H9 (cell line): ENCODE data around the gene CACFD1. TPM values are rescaled to one million over a fixed set of nuclear protein-coding genes. Genes with fewer than 3 reads are reported as not detected.

ENCODE experiments used
- DNase-seq: peaks from one replicate; pipeline ENCODE4 v3.0.0-alpha.2; 2017
- H2AFZ ChIP-seq: one replicate; pipeline ENCODE4 v1.6.1; 2013; ENCODE audit warnings: mild to moderate bottlenecking, low read length, control low read depth, moderate library complexity
- H2AK5ac ChIP-seq: 2 replicates; pipeline ENCODE4 v1.6.1; 2013; ENCODE audit warnings: low read length, control low read depth, mixed read lengths; ENCODE audit not compliant: insufficient read length
- H2BK120ac ChIP-seq: one replicate; pipeline ENCODE4 v1.6.1; 2013; ENCODE audit warnings: low read depth, mild to moderate bottlenecking, low read length, control low read depth, inconsistent platforms; ENCODE audit not compliant: poor library complexity, severe bottlenecking
- H2BK12ac ChIP-seq: 2 replicates; pipeline ENCODE4 v1.6.1; 2013; ENCODE audit warnings: low read length, control low read depth, mixed read lengths, low read depth; ENCODE audit not compliant: insufficient read length
- H2BK15ac ChIP-seq: 2 replicates; pipeline ENCODE4 v1.6.1; 2013; ENCODE audit warnings: low read depth, low read length, control low read depth
- H2BK20ac ChIP-seq: one replicate; pipeline ENCODE4 v1.6.1; 2013; ENCODE audit warnings: low read depth, mild to moderate bottlenecking, low read length, control low read depth, inconsistent platforms; ENCODE audit not compliant: poor library complexity, severe bottlenecking
- H2BK5ac ChIP-seq: 2 replicates; pipeline ENCODE4 v1.6.1; 2013; ENCODE audit warnings: low read length, control low read depth, mixed read lengths; ENCODE audit not compliant: insufficient read length
- H3K14ac ChIP-seq: 2 replicates; pipeline ENCODE4 v1.6.1; 2013; ENCODE audit warnings: low read length, control low read depth; ENCODE audit not compliant: insufficient read depth
- H3K18ac ChIP-seq: 2 replicates; pipeline ENCODE4 v1.6.1; 2013; ENCODE audit warnings: low read depth, mild to moderate bottlenecking, mixed read lengths, low read length, control low read depth; ENCODE audit not compliant: insufficient read length
- H3K23ac ChIP-seq: 2 replicates; pipeline ENCODE4 v1.6.1; 2013; ENCODE audit warnings: low read length, control low read depth, mixed read lengths, low read depth; ENCODE audit not compliant: insufficient read length
- H3K23me2 ChIP-seq: 2 replicates; pipeline ENCODE4 v1.6.1; 2013; ENCODE audit warnings: low read depth, mild to moderate bottlenecking, mixed read lengths, low read length, control low read depth; ENCODE audit not compliant: insufficient read length, poor library complexity, severe bottlenecking
- H3K27ac ChIP-seq: 2 replicates; pipeline ENCODE4 v1.5.1; 2013; ENCODE audit warnings: low read length, control low read depth, mixed read lengths, low read depth; ENCODE audit not compliant: insufficient read length
- H3K27me3 ChIP-seq: 2 replicates; pipeline ENCODE4 v1.6.1; 2013; ENCODE audit warnings: low read length, control low read depth, inconsistent platforms; ENCODE audit not compliant: insufficient read depth
- H3K4ac ChIP-seq: 2 replicates; pipeline ENCODE4 v1.6.1; 2013; ENCODE audit warnings: low read depth, mild to moderate bottlenecking, control low read depth, inconsistent platforms, low read length, moderate library complexity
- H3K4me1 ChIP-seq: 2 replicates; pipeline ENCODE4 v1.6.1; 2013; ENCODE audit warnings: low read length, control low read depth, inconsistent platforms; ENCODE audit not compliant: insufficient read depth
- H3K4me2 ChIP-seq: 2 replicates; pipeline ENCODE4 v1.6.1; 2013; ENCODE audit warnings: low read length, control low read depth, mixed read lengths; ENCODE audit not compliant: insufficient read length, insufficient read depth
- H3K56ac ChIP-seq: 2 replicates; pipeline ENCODE4 v1.6.1; 2013; ENCODE audit warnings: low read depth, mild to moderate bottlenecking, mixed read lengths, low read length, control low read depth; ENCODE audit not compliant: insufficient read length
- H3K79me1 ChIP-seq: 2 replicates; pipeline ENCODE4 v1.6.1; 2013; ENCODE audit warnings: low read depth, mild to moderate bottlenecking, moderate library complexity, low read length, control low read depth, inconsistent platforms; ENCODE audit not compliant: insufficient read depth, poor library complexity, severe bottlenecking
- H3K79me2 ChIP-seq: 2 replicates; pipeline ENCODE4 v1.6.1; 2013; ENCODE audit warnings: low read length, control low read depth, inconsistent platforms; ENCODE audit not compliant: insufficient read depth
- H3K9ac ChIP-seq: 2 replicates; pipeline ENCODE4 v1.6.1; 2013; ENCODE audit warnings: low read length, control low read depth, mixed read lengths; ENCODE audit not compliant: insufficient read length; ENCODE audit errors: extremely low read depth
- H3K9me3 ChIP-seq: one replicate; pipeline ENCODE4 v1.6.1; 2013; ENCODE audit warnings: low read depth, low read length, inconsistent platforms; ENCODE audit not compliant: control insufficient read depth
- H3T11ph ChIP-seq: one replicate; pipeline ENCODE4 v1.6.1; 2013; ENCODE audit warnings: mild to moderate bottlenecking, low read length, control low read depth, inconsistent platforms
- H4K20me1 ChIP-seq: one replicate; pipeline ENCODE4 v1.6.1; 2013; ENCODE audit not compliant: control insufficient read depth, insufficient read length, insufficient read depth
- H4K5ac ChIP-seq: 2 replicates; pipeline ENCODE4 v1.6.1; 2013; ENCODE audit warnings: low read depth, mild to moderate bottlenecking, mixed read lengths, low read length, control low read depth; ENCODE audit not compliant: insufficient read length
- H4K8ac ChIP-seq: replicated peaks from 2 replicates; pipeline ENCODE4 v1.6.1; 2013; ENCODE audit warnings: low read length, control low read depth, mixed read lengths, low read depth; ENCODE audit not compliant: insufficient read length
- H4K91ac ChIP-seq: 2 replicates; pipeline ENCODE4 v1.6.1; 2013; ENCODE audit warnings: low read depth, mild to moderate bottlenecking, moderate library complexity, mixed read lengths, low read length, control low read depth; ENCODE audit not compliant: insufficient read length
- H3K27ac Mint-ChIP-seq, 3 experiments: 2 replicates in 2 of 3; 3 replicates in 1 of 3; pipeline ENCODE4 v1.8.0; 2020 to 2021; ENCODE audit warnings: mixed read lengths in 3 of 3, mild to moderate bottlenecking in 1 of 3, moderate library complexity in 1 of 3
- H3K27me3 Mint-ChIP-seq: 2 replicates; pipeline ENCODE4 v1.8.0; 2021; ENCODE audit warnings: low read depth, mild to moderate bottlenecking, moderate library complexity, mixed read lengths
- H3K36me3 Mint-ChIP-seq, 3 experiments: 2 replicates in 2 of 3; 3 replicates in 1 of 3; pipeline ENCODE4 v1.8.0; 2020 to 2021; ENCODE audit warnings: low read depth in 3 of 3, mixed read lengths in 3 of 3; ENCODE audit not compliant: insufficient read depth in 1 of 3
- H3K4me1 Mint-ChIP-seq, 2 experiments: 2 replicates each; pipeline ENCODE4 v1.8.0; 2020; ENCODE audit warnings: mixed read lengths in 2 of 2
- H3K4me3 Mint-ChIP-seq, 2 experiments: 2 replicates in 1 of 2; 3 replicates in 1 of 2; pipeline ENCODE4 v1.8.0; 2020 to 2021; ENCODE audit warnings: mild to moderate bottlenecking in 2 of 2, mixed read lengths in 2 of 2, moderate library complexity in 1 of 2
- H3K9me3 Mint-ChIP-seq, 2 experiments: 2 replicates in 1 of 2; 3 replicates in 1 of 2; pipeline ENCODE4 v1.8.0; 2020; ENCODE audit warnings: mild to moderate bottlenecking in 2 of 2, mixed read lengths in 2 of 2, moderate library complexity in 1 of 2
- WGBS: extraction: QIAGEN DNeasy Blood & Tissue Kit; methylation state at CpG from one replicate; pipeline ENCODE4 v1.1.7; 2013; ENCODE audit warnings: missing lambda C conversion rate, low lambda C conversion rate, mixed read lengths; ENCODE audit not compliant: insufficient read length; ENCODE audit errors: extremely low coverage; 5-methylcytosine and 5-hydroxymethylcytosine counted together
- total RNA-seq: library from RNA; stranded (reverse); gene quantifications from 2 replicates; pipeline ENCODE4 v1.2.1, GENCODE V29; 2021
- TF ChIP-seq, protein P1 (sequence below): fragments of 200-600 bp; sonication (generic); conservative IDR thresholded peaks from 3 replicates; pipeline ENCODE4 v1.8.0; 2021; ENCODE audit warnings: antibody characterized with exemption, mild to moderate bottlenecking

Gene CACFD1
- total RNA-seq, 1 experiment from 2014 or later = 20.0 TPM

DNA sequence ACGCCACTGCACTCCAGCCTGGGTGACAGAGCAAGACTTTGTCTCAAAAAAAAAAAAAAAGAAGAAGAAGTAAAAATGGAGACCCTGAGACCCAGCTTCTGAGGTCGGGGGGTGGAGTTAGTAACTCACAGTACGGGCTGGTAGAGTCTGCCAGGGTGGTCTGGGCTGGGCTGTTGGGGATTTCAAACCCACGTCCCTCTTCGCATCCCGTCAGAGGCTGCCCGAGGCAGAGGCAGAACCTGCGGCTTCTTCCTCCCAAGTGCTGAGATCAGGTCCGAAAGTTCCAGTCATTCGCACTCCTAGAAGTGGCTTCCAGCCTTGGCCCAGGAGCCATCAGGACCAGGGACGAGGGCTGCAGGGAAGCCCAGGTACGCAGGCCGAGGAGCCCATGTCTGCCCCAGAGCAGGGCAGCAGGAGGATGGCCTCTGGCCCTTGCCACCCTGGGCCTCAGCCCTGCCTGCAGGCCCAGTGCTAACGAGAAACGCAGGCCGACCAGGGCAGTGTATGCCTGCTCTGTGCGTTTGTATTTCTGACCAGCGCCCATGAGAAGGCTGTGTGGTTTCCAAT, 29.0 kb downstream of the CACFD1 start:
- no peak overlapping the region for H2BK120ac ChIP-seq
- no peaks in the 10 kb centered on the region for H3K23me2 ChIP-seq
- no peak overlapping the region for H3K27ac ChIP-seq
- no peaks in the 10 kb centered on the region; a peak in 1 of 5 replicates for H3K9me3 Mint-ChIP-seq
- no peak overlapping the region for H2AFZ ChIP-seq
- no peaks in the 10 kb centered on the region for H3K9me3 ChIP-seq
- no peak overlapping the region for H2BK20ac ChIP-seq
- no peak overlapping the region for H3K4me3 Mint-ChIP-seq
- no peaks in the 10 kb centered on the region for H3K79me1 ChIP-seq
- no peaks in the 10 kb centered on the region for H4K20me1 ChIP-seq
- H4K8ac ChIP-seq = no peak overlapping the region
- no peaks in the 10 kb centered on the region for H3K79me2 ChIP-seq
- no peaks in the 10 kb centered on the region for H3K36me3 Mint-ChIP-seq
- no peak overlapping the region for H3K27ac Mint-ChIP-seq
- H2BK15ac ChIP-seq = no peak overlapping the region
- H3K4me2 ChIP-seq = no peak overlapping the region
- H3K4ac ChIP-seq = no peak overlapping the region
- peaks cover 3% of the 10 kb centered on the region for H3K27me3 Mint-ChIP-seq
- no peaks in the 10 kb centered on the region for H3K4me1 ChIP-seq
- H2BK5ac ChIP-seq = no peak overlapping the region
- no peaks in the 10 kb centered on the region for H3K27me3 ChIP-seq
- H2BK12ac ChIP-seq = no peak overlapping the region
- no peak overlapping the region for H3K9ac ChIP-seq
- H3K4me1 Mint-ChIP-seq = 0 out of 4 replicates have a peak, but pooled peaks cover 0 to 2% of the 10 kb centered on the region in 2 experiments
- TF ChIP-seq, protein P1, sequence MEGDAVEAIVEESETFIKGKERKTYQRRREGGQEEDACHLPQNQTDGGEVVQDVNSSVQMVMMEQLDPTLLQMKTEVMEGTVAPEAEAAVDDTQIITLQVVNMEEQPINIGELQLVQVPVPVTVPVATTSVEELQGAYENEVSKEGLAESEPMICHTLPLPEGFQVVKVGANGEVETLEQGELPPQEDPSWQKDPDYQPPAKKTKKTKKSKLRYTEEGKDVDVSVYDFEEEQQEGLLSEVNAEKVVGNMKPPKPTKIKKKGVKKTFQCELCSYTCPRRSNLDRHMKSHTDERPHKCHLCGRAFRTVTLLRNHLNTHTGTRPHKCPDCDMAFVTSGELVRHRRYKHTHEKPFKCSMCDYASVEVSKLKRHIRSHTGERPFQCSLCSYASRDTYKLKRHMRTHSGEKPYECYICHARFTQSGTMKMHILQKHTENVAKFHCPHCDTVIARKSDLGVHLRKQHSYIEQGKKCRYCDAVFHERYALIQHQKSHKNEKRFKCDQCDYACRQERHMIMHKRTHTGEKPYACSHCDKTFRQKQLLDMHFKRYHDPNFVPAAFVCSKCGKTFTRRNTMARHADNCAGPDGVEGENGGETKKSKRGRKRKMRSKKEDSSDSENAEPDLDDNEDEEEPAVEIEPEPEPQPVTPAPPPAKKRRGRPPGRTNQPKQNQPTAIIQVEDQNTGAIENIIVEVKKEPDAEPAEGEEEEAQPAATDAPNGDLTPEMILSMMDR = no peak
- no peak overlapping the region for H3K14ac ChIP-seq
- H4K91ac ChIP-seq = no peak overlapping the region
- H2AK5ac ChIP-seq = no peak overlapping the region
- no peak for DNase-seq
- H3T11ph ChIP-seq = no peak overlapping the region
- WGBS = no CpG with 5 or more reads among the region's 18 CpGs
- no peak overlapping the region for H3K18ac ChIP-seq
- H4K5ac ChIP-seq = no peak overlapping the region
- H3K56ac ChIP-seq = no peak overlapping the region
- no peak overlapping the region for H3K23ac ChIP-seq
